Left ventricle myocardium inferior (tissue), 1 donor: ENCODE data around the gene ALDOA. TPM values are rescaled to one million over a fixed set of nuclear protein-coding genes. Genes with fewer than 3 reads are reported as not detected.

ENCODE experiments used
- DNase-seq: peaks from one replicate; pipeline ENCODE4 v3.0.0-alpha.2; 2020
- H3K27ac ChIP-seq: fragments of 200-600 bp; replicated peaks from 2 replicates; pipeline ENCODE4 v1.8.0; 2021
- H3K27me3 ChIP-seq: fragments of 200-600 bp; 2 replicates; pipeline ENCODE4 v1.8.0; 2021; ENCODE audit warnings: low read depth
- H3K36me3 ChIP-seq: fragments of 200-600 bp; 2 replicates; pipeline ENCODE4 v1.8.0; 2021
- H3K4me1 ChIP-seq: fragments of 200-600 bp; 2 replicates; pipeline ENCODE4 v1.8.0; 2021
- H3K4me3 ChIP-seq: fragments of 200-600 bp; 2 replicates; pipeline ENCODE4 v1.8.0; 2021; ENCODE audit warnings: mild to moderate bottlenecking, moderate library complexity
- H3K9me3 ChIP-seq: fragments of 200-600 bp; replicated peaks from 2 replicates; pipeline ENCODE4 v1.8.0; 2021
- intact Hi-C: fragments of 100-400 bp; cut with micrococcal nuclease; formaldehyde crosslinking; loops from one replicate; pipeline ENCODE4 v1.11.0; 2022
- total RNA-seq: library from RNA; stranded (reverse); fragmentation: NEBNext Ultra II Directional; extraction: Animal tissue kit (Norgen Biotek cat#: 25700); gene quantifications from one replicate; pipeline ENCODE4 v1.2.1, GENCODE V29; 2021
- TF ChIP-seq, protein P1 (sequence below): fragments of 200-600 bp; IDR thresholded peaks from 2 replicates; pipeline ENCODE4 v1.8.0; 2021; ENCODE audit warnings: antibody characterized with exemption, mild to moderate bottlenecking, borderline replicate concordance
- donor health status: DM: no; HTN: yes; CAD: no; lungs with severe emphysema.

The ALDOA gene
- total RNA-seq, 1 donor from 2014 or later = 3,337 TPM

DNA sequence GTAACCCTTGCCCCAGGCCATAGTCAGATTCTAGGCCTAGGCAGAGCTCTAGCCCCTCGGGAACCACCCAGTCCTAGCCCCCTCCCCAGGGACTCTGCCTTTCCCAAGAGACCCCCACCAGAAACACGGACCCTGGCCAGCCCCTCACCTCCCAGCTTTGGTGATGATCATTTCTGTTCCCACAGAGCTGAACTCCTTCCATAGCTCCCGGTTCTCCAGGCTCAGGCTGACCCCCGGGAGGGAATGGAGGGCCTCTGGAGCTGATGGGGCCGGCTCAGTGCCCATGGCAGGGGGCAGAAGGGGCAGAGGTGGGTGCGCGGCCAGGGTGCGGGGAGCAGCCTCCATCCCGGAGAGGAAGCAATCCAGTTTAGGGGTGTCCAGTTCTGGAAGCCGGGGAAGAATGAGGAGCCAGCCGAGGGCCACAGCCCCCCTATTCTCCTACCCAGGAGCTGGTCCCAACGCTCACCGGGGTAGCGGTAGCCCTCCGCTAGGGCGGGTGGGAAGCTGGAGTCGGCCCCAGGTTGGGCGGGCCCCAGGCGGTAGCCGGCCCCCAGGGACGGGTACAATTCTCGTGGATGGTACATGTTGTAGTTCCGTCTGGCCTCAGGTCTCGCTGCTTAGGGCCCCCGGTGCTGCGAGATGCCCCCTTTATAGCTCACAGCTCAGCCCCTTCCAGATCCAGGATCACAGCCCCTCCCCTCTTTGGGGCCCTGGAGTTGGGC is 25.2 kb downstream of the ALDOA start:
- peak overlapping the region; percentile 92 for H3K27ac ChIP-seq
- H3K27me3 ChIP-seq = no peaks in the 10 kb centered on the region
- H3K36me3 ChIP-seq = peaks cover 17% of the 10 kb centered on the region
- no peak for DNase-seq
- TF ChIP-seq, protein P1, sequence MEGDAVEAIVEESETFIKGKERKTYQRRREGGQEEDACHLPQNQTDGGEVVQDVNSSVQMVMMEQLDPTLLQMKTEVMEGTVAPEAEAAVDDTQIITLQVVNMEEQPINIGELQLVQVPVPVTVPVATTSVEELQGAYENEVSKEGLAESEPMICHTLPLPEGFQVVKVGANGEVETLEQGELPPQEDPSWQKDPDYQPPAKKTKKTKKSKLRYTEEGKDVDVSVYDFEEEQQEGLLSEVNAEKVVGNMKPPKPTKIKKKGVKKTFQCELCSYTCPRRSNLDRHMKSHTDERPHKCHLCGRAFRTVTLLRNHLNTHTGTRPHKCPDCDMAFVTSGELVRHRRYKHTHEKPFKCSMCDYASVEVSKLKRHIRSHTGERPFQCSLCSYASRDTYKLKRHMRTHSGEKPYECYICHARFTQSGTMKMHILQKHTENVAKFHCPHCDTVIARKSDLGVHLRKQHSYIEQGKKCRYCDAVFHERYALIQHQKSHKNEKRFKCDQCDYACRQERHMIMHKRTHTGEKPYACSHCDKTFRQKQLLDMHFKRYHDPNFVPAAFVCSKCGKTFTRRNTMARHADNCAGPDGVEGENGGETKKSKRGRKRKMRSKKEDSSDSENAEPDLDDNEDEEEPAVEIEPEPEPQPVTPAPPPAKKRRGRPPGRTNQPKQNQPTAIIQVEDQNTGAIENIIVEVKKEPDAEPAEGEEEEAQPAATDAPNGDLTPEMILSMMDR = no peak
- H3K9me3 ChIP-seq = no peaks in the 10 kb centered on the region
- H3K4me3 ChIP-seq = peak overlapping the region; percentile 68
- intact Hi-C loops = no loop called here
- peaks cover 54% of the 10 kb centered on the region for H3K4me1 ChIP-seq

DNA sequence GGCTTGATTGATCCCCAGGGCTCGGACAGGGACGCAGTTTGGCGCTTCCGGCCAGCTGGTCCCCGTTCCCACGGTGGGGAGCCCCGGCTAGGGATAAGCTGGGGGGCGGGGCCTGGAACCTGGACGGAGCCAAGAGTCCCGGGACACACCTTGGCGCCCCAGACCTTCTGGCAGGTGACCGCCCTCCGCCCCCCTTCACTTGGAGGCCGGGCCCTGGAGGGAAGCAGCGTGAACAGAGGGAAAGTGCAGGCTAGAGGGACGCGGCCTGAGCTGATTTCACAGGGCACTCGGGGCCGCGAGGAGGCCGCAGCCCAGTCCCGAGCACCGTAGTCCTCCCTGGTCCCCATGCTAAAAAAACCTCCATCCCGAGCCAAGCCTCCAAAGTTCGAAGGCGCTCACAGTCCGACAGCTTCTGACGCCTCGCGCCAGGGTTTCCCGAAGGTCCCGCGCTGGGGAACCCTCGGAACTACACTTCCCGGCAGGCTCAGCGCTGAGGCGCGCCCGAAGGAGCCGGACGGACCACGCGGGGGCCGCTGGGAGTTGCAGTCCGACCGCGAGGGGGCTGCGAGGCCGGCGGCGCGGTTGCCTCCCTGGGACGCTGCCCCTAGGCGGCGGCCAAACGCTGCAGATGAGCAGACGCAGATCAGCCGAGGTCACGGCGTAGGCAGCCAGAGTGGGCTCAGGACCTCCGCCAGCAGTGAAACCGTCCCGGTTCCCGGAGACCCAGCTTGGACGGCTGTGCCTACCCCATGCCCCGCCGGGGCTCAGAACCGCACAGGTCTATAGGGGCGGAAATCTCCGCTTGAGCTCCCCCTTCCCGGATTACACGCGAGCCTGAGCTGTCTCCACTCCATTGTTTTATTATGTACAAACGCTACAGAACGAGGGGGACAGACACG is 26.2 kb downstream of the ALDOA start, which contains the start of gene TBX6:
TSS of gene TBX6 (minus strand) at position 451 of the 899 bp plus-strand sequence. CDS start 731 bp downstream, outside the sequence.
- H3K4me1 ChIP-seq = peaks cover 53% of the 10 kb centered on the region
- H3K36me3 ChIP-seq = peaks cover 17% of the 10 kb centered on the region
- TF ChIP-seq, protein P1 = peak; percentile 80
- peak within 1 kb of the TSS; percentile 92 for H3K27ac ChIP-seq
- H3K27me3 ChIP-seq = no peaks in the 10 kb centered on the region
- H3K9me3 ChIP-seq = peaks cover 2% of the 10 kb centered on the region
- peak; percentile 95 for DNase-seq
- intact Hi-C loops = no loop called here
- H3K4me3 ChIP-seq = peak within 1 kb of the TSS; percentile 68

DNA sequence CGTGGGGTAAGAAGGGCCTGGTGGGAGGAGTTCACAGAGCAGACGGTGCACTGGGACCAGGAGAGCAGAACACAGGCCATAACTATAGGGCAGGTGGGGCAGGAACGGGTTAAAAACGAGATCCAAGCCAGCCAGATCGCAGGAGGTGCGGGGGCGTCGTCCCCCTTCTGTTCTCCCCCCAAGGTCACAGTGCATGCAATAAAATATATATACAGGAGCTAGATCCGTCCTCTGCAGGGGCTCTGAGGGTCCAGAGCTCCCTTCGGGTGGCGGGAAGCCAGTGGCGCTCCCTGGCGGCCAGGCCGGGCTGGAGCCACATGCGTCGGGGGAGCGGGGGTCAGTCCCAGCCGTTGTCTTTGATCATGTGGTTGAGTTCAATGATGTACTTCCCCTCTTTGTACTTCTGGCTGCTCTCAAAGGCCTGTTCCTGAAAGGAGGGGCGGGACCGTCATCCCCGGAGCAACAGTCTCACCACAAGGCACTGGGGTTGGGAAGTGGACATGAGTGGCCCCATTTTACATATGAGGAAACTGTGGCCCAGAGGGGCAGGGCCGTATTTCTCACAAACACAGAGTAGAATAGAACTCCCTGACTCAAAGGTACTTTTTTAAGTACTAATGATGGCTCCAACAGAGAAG is 26.9 kb downstream of the ALDOA start:
- Histone ChIP-seq H3K9me3 (peaks cover 9% of the 10 kb centered on the region), H3K27ac (peak overlapping the region; percentile 92), H3K4me1 (peaks cover 54% of the 10 kb centered on the region), H3K4me3 (peak overlapping the region; percentile 68), H3K27me3 (no peaks in the 10 kb centered on the region), H3K36me3 (peaks cover 17% of the 10 kb centered on the region)
- DNase-seq = peak; percentile 75
- TF ChIP-seq, protein P1 = peak; percentile 65
- intact Hi-C loops = no loop called here

DNA sequence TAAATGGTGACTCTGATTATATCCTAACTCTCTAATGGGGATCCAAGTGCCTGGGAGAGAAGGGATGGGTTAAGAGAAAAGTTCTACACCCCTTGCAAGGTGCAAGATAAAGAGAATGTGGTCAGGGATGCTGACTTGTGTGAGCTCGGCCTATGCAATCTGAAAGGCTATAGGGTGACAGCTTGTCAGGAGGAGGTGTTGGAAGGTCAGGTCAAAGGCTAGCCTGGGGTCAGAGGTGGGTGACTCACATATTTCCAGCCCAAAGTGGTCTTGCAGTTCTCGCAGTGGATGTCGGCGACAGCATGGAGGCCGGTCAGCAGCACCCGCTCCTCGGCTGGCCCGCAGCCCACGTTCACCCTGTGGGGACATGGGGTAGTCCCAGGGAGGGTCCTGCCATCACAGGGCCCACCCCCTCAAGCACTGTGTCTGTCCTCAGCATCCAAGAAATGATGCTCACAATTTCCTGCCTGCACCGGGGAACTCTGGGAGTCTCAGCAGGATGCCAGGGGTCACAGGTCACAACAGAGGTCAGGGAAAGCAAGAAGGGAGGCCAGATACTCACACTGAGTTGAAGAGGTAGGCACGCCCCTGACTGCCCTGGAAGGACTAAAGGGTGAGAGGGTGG is 29.1 kb downstream of the ALDOA start:
- no peak for DNase-seq
- H3K4me1 ChIP-seq = peaks cover 54% of the 10 kb centered on the region
- intact Hi-C loops = no loop called here
- H3K36me3 ChIP-seq = peaks cover 17% of the 10 kb centered on the region
- H3K27me3 ChIP-seq = no peaks in the 10 kb centered on the region
- peak overlapping the region; percentile 92 for H3K27ac ChIP-seq
- H3K9me3 ChIP-seq = peaks cover 20% of the 10 kb centered on the region
- TF ChIP-seq, protein P1 = no peak
- peak overlapping the region; percentile 88 for H3K4me3 ChIP-seq
